Gastrocnemius medialis (tissue), 4 donors: ENCODE results near the gene TMEM106C.

Experiments used
- CTCF ChIP-seq, 5 experiments: fragments of 450-650 bp in 3 of 5; fragments of 200-600 bp in 2 of 5; sonication (generic) in 2 of 5; IDR thresholded peaks in 4 of 5; conservative IDR thresholded peaks in 1 of 5; 1 replicate in 4 of 5; 2 replicates in 1 of 5; pipeline ENCODE4 v1.5.1; 2016 to 2019; ENCODE audit warnings: antibody characterized with exemption in 5 of 5, mild to moderate bottlenecking in 3 of 5, moderate library complexity in 3 of 5
- POLR2A ChIP-seq, 2 donors: fragments of 450-650 bp; IDR thresholded peaks; one replicate each; pipeline ENCODE4 v1.6.1; 2017; ENCODE audit warnings: antibody characterized with exemption in 2 of 2, mild to moderate bottlenecking in 2 of 2, moderate library complexity in 2 of 2

- TF ChIP-seq CTCF (IDR thresholded peaks at IDR 0.05 in 4 of 5, conservative IDR thresholded peaks at IDR 0.05 in 1 of 5) = no peak
- TF ChIP-seq POLR2A (IDR thresholded peaks at IDR 0.05) = no peak
Measured at GRCh38 chr12:48015129-48015528, 51.7 kb downstream of the TMEM106C start.
